GM21381 (cell line): ENCODE results near the gene NPAT.

Experiments
- ATAC-seq: cut with Tn5 transposase; IDR thresholded peaks from one replicate; pipeline ENCODE4 v1.9.1; 2021; ENCODE audit warnings: mild to moderate bottlenecking, moderate library complexity; ENCODE audit not compliant: unreplicated experiment

The NPAT gene

GRCh38 chr11:108220721-108221336, 1.6 kb downstream of the NPAT start:
- ATAC-seq: no peak

- no peak for ATAC-seq
Measured at GRCh38 chr11:108218912-108219783, 3.3 kb downstream of the NPAT start.

- ATAC-seq: no peak
Measured at GRCh38 chr11:108218455-108218854, 4.0 kb downstream of the NPAT start.

GRCh38 chr11:108216988-108217387, 5.5 kb downstream of the NPAT start:
- ATAC-seq: no peak

- ATAC-seq: no peak
Measured at GRCh38 chr11:108213784-108214183, 8.7 kb downstream of the NPAT start.

- no peak for ATAC-seq
Measured at GRCh38 chr11:108210441-108210840, 12.0 kb downstream of the NPAT start.

- ATAC-seq: no peak
Measured at GRCh38 chr11:108207683-108208060, 14.8 kb downstream of the NPAT start.

GRCh38 chr11:108206969-108207682, 15.3 kb downstream of the NPAT start:
- ATAC-seq: no peak

- no peak for ATAC-seq
Measured at GRCh38 chr11:108206171-108206570, 16.3 kb downstream of the NPAT start.

- ATAC-seq: no peak
Measured at GRCh38 chr11:108204929-108205499, 17.4 kb downstream of the NPAT start.

- no peak for ATAC-seq
Measured at GRCh38 chr11:108204376-108204775, 18.1 kb downstream of the NPAT start.

- no peak for ATAC-seq
Measured at GRCh38 chr11:108203075-108203474, 19.4 kb downstream of the NPAT start.

- ATAC-seq: peak; percentile 57
Measured at GRCh38 chr11:108199446-108200321, 22.8 kb downstream of the NPAT start.

- ATAC-seq: no peak
Measured at GRCh38 chr11:108198833-108199232, 23.6 kb downstream of the NPAT start.

GRCh38 chr11:108197351-108197750, 25.1 kb downstream of the NPAT start:
- ATAC-seq: peak; percentile 36

GRCh38 chr11:108196901-108197300, 25.5 kb downstream of the NPAT start:
- no peak for ATAC-seq

- ATAC-seq: no peak
Measured at GRCh38 chr11:108193725-108194124, 28.7 kb downstream of the NPAT start.

- ATAC-seq: no peak
Measured at GRCh38 chr11:108177570-108177969, 44.9 kb downstream of the NPAT start.

GRCh38 chr11:108170184-108170583, 52.3 kb downstream of the NPAT start:
- no peak for ATAC-seq

- no peak for ATAC-seq
Measured at GRCh38 chr11:108167624-108168023, 54.8 kb downstream of the NPAT start.
